BJ (cell line): Measurements from ENCODE around the gene OR13C8. TPM values are rescaled to one million over a fixed set of nuclear protein-coding genes. Genes with fewer than 3 reads are reported as not detected.

Source experiments
- CTCF ChIA-PET: fragments of 350-600 bp; formaldehyde crosslinking; extraction: SDS; loops from one replicate; lab custom pipeline; 2021; ENCODE audit warnings: antibody characterized with exemption, inconsistent platforms; lab: Yijun Ruan, JAX
- POLR2A ChIA-PET: fragments of 300-600 bp; sonication (Branson Sonifier 250); formaldehyde crosslinking; extraction: SDS; loops from one replicate; lab custom pipeline; 2021; ENCODE audit warnings: antibody characterized with exemption; lab: Charles Lee
- DNase-seq: peaks from one replicate; pipeline ENCODE4 v3.0.0-alpha.2; 2011; ENCODE audit warnings: low read depth
- H3K27me3 ChIP-seq: 2 replicates; pipeline ENCODE4 v1.6.0; 2011; ENCODE audit warnings: low read length; ENCODE audit not compliant: control insufficient read depth, insufficient read depth
- H3K36me3 ChIP-seq: 2 replicates; pipeline ENCODE4 v1.5.1; 2011; ENCODE audit warnings: low read length; ENCODE audit not compliant: control insufficient read depth, insufficient read depth
- H3K4me3 ChIP-seq: 2 replicates; pipeline ENCODE4 v1.5.1; 2011; ENCODE audit warnings: low read depth, mild to moderate bottlenecking, control low read depth, low read length
- polyA plus RNA-seq: library from polyadenylated mRNA; depleted of rRNA; stranded (reverse); fragments of >200 nt; gene quantifications from 2 replicates; pipeline ENCODE4 v1.2.3, GENCODE V29; 2011; rRNA removed
- TF ChIP-seq, protein P1 (sequence below): IDR thresholded peaks from 2 replicates; pipeline ENCODE4 v1.5.1; 2011; ENCODE audit warnings: low read depth, mild to moderate bottlenecking, control low read depth, inconsistent platforms, low read length, moderate library complexity; ENCODE audit not compliant: insufficient read depth

The OR13C8 gene
- polyA plus RNA-seq, 1 experiment = not detected

DNA sequence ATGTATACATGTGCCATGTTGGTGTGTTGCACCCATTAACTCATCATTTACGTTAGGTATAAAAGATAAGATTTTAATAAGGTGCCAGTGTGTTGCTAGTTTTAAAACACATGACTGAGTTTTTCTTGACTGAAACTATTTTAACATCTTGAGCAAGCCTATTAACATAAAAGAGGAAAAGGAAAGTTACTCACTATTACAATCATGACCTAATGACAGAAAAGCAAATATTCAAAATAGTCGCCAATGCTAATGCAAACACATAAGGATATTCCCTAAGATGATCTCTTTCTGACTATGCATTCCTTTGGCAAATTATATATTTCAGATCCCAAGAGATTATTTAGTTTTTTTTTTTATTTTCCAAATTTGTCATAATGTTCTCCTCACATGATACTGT is 42.2 kb downstream of the OR13C8 start:
- DNase-seq = no peak
- H3K4me3 ChIP-seq = no peak overlapping the region
- ChIA-PET CTCF (no interaction called here), POLR2A (no interaction called here)
- TF ChIP-seq, protein P1, sequence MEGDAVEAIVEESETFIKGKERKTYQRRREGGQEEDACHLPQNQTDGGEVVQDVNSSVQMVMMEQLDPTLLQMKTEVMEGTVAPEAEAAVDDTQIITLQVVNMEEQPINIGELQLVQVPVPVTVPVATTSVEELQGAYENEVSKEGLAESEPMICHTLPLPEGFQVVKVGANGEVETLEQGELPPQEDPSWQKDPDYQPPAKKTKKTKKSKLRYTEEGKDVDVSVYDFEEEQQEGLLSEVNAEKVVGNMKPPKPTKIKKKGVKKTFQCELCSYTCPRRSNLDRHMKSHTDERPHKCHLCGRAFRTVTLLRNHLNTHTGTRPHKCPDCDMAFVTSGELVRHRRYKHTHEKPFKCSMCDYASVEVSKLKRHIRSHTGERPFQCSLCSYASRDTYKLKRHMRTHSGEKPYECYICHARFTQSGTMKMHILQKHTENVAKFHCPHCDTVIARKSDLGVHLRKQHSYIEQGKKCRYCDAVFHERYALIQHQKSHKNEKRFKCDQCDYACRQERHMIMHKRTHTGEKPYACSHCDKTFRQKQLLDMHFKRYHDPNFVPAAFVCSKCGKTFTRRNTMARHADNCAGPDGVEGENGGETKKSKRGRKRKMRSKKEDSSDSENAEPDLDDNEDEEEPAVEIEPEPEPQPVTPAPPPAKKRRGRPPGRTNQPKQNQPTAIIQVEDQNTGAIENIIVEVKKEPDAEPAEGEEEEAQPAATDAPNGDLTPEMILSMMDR = no peak
- H3K36me3 ChIP-seq = no peaks in the 10 kb centered on the region
- H3K27me3 ChIP-seq = no peaks in the 10 kb centered on the region

DNA sequence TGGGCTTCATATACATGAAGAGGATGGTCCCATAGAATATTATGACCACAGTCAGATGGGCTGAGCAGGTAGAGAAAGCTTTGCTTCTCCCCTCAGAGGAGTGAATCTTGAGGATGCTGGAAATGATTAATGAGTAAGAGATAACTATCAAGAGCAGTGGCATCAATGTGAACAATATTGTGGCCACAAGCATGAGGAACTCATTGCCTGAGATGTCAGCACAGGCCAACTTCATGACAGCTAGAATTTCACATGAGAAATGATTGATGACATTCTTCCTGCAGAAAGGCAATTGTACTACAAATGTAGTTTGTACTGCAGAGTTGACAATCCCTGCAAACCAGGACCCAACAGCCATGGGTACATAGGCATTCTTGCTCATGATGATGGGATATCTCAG is 48.5 kb downstream of the OR13C8 start:
- ChIA-PET CTCF (no interaction called here), POLR2A (no interaction called here)
- no peak for DNase-seq
- Histone ChIP-seq H3K27me3 (no peaks in the 10 kb centered on the region), H3K36me3 (no peaks in the 10 kb centered on the region), H3K4me3 (no peak overlapping the region)
- TF ChIP-seq, protein P1 = no peak

DNA sequence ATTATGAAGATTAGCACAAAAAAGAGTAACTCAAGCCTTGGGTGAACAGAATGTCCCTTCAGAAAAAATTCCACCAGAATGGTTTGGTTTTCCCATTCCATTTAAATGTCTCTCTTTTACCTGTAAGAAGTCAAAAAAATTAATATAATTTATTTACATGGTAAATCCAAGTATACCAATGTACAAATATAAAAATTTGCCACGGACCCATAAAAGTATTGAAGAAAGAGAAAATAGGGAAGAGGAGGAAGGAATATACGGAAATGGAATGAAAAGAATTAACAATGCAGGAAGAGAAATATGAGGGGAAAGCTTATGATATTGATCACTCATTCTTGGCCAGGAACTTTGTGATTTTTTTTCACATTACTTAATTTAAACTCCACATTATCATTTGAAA is 49.1 kb downstream of the OR13C8 start, which contains the start of gene OR13C9:
OR13C9 (minus strand) TSS at position 101 of the 400 bp plus-strand sequence; CDS start at position 101, 0 bp downstream.
- ChIA-PET CTCF (no interaction called here), POLR2A (no interaction called here)
- H3K27me3 ChIP-seq = no peaks in the 10 kb centered on the region
- no peaks in the 10 kb centered on the region for H3K36me3 ChIP-seq
- DNase-seq = no peak
- no peak within 1 kb of the TSS for H3K4me3 ChIP-seq
- TF ChIP-seq, protein P1 = no peak

Other genes with a start within 250 kb of the OR13C8 start
- gene OR13F1, start 64.9 kb upstream of the OR13C8 start, polyA plus RNA-seq = not detected in 2 replicates
- not detected in 2 replicates for gene OR13C4, start 42.0 kb upstream of the OR13C8 start, polyA plus RNA-seq
- not detected in 2 replicates for gene OR13C3, start 32.3 kb upstream of the OR13C8 start, polyA plus RNA-seq
- not detected in 2 replicates for gene OR13C5, start 30.2 kb downstream of the OR13C8 start, polyA plus RNA-seq
- gene OR13C2, start 36.5 kb downstream of the OR13C8 start, polyA plus RNA-seq = not detected in 2 replicates
- gene OR13C9, start 49.0 kb downstream of the OR13C8 start, polyA plus RNA-seq = not detected in 2 replicates
- not detected in 2 replicates for gene OR13D1, start 125.3 kb downstream of the OR13C8 start, polyA plus RNA-seq
- gene NIPSNAP3A, start 178.5 kb downstream of the OR13C8 start, polyA plus RNA-seq = 40.6 and 62.8 TPM in 2 replicates
- gene NIPSNAP3B, start 195.0 kb downstream of the OR13C8 start, polyA plus RNA-seq = 0.75 and 0.96 TPM in 2 replicates